ENCODE data around the gene SGIP1.

SGIP1 gene, protein sequence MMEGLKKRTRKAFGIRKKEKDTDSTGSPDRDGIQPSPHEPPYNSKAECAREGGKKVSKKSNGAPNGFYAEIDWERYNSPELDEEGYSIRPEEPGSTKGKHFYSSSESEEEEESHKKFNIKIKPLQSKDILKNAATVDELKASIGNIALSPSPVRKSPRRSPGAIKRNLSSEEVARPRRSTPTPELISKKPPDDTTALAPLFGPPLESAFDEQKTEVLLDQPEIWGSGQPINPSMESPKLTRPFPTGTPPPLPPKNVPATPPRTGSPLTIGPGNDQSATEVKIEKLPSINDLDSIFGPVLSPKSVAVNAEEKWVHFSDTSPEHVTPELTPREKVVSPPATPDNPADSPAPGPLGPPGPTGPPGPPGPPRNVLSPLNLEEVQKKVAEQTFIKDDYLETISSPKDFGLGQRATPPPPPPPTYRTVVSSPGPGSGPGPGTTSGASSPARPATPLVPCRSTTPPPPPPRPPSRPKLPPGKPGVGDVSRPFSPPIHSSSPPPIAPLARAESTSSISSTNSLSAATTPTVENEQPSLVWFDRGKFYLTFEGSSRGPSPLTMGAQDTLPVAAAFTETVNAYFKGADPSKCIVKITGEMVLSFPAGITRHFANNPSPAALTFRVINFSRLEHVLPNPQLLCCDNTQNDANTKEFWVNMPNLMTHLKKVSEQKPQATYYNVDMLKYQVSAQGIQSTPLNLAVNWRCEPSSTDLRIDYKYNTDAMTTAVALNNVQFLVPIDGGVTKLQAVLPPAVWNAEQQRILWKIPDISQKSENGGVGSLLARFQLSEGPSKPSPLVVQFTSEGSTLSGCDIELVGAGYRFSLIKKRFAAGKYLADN
- total RNA-seq = 0.16 to 0.86 (median 0.46) reads per million in 18 experiments

DNA sequence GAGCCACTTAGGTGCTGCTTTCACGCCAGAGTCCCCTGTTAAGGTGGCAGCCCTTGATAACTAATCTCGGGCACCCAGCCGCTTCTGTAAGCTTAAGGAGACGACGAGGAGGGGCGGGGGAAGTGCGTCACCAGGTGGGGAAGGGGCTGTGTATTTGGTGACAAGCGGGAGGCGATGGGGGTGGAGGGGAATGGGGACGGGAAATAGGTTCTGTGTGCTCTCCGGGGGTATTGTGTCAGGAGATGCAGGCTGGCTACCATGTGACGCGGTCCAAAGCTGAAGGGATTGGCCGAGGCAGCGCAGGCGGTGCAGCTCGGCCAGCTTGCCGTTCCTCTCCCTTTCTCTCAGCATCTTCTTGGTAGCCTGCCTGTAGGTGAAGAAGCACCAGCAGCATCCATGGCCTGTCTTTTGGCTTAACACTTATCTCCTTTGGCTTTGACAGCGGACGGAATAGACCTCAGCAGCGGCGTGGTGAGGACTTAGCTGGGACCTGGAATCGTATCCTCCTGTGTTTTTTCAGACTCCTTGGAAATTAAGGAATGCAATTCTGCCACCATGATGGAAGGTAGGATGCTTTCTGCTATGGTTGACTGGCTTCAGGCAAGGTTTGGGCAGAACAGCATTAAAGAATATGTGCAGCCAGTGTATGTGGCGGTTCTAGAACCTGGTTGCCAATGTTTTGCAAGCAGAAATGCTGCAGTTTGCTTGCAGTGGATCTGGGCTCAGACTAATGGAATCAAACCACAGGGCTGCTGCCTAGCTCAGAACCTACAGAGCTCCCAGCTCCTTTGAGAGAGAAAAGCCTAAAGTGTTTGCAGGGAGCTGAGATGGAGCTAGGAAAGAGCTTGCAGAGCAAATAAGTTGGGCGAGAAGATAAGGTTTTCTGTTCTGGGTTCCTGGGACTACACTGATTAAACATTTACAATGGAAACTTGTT is at the start of gene SGIP1:
TSS of gene SGIP1 (plus strand) at position 350 of the 937 bp plus-strand sequence. CDS start at position 556, 206 bp downstream.
- DNase-seq = no peak

DNA sequence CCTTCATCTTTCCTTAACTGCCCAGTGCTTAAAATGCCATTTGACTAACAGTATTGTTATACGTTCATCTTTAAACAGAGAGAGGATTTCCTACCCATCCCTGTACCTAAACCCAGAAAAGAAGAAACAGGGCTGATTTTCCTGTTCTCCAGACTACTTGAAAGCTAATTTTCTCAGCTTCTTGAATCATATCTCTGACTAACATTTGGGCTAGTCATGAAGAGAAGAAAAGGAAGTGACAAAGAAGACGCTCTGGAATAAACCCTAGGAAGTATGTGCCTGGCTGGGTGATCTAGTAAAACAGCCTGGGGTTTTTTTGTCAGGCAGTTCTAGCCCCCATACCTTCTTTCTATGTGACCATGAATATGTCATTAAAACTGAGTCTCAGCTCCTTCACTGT is 44.8 kb upstream of the SGIP1 start:
- peak in 1 of 2 donors; percentile 35 for DNase-seq

DNA sequence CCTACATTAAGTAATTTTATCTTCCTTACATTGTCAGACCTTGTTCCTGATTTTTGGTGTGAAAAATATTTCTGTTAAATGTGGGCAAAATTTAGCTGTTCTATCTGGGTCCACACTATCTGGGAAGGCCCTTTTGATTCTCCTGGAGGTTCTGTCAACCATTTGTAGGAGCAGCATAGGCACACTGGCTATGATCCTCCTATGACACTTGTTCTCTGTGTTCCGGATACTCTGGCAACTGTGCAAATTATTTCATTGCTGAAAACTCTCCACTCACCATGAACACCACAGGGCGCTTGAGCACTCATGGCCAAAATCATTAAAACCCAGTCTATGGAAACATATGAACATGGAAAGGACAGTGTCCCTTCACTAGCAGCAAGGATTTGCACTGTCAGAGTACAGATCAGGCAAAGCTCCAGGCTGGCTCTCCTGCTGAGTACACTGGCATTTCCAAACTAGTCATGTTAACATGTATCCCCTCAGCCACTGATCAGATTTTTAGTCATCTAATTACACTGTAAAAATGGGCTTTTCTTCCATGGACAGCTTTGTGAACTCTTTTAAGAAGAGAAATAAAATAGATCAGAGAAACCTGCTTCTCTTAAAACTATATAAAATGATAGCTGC is 43.9 kb upstream of the SGIP1 start:
- DNase-seq = no peak

DNA sequence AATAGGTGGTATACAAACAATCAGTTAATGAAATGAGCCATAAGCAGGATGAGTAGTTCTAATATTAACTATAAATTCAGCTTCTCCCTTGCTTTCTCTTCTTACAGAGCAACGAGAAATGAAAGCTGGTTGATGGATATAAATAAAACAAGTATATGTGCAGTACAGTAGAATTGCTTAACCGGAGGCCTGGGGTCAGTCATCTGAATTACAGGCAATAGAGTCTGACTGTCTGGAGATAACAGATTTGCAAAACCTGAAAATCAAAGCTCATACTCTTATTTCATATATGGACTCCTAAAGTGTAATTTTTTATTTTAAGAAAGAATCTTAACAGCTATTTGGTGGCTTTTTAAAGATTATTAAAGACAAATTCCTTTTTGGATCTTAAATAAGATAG is 43.1 kb upstream of the SGIP1 start:
- peak in 1 of 2 donors; percentile 24 for DNase-seq

DNA sequence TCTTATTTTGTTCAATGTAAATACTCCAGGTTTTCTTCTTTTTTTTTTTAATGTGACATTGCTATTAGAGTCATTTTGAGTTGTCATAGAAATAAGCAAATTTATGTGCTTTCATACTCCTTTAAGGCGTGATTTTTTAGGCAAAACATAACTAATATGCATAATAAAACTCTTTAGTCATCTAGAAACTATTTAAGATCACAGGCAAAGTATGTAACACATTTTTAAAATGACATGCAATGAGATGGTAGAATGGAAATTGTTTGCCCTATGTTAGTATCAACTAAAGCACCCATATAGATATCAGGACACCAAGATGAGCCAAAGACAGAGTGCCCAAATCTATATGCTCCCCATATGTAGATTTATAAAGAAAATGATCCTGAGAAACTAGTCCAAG is 41.5 kb upstream of the SGIP1 start:
- no peak for DNase-seq

DNA sequence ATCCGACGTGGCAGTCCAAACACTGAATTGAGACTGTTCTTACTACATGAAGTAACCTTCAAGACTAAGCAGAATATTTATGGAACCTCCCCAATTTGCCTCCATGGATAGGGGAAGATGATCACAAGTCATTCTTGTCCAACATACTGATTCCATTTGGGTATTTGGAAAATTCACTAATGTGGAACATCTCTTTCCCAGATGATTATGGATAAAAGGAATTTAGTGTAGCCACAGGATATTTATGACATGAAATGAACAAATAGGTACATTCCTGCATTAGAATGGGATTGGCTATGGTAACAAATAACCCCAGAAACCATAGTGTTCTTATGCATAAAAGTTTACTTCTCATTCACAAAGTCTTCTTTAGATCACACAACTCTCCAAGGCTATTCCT is 40.2 kb upstream of the SGIP1 start:
- no peak for DNase-seq

DNA sequence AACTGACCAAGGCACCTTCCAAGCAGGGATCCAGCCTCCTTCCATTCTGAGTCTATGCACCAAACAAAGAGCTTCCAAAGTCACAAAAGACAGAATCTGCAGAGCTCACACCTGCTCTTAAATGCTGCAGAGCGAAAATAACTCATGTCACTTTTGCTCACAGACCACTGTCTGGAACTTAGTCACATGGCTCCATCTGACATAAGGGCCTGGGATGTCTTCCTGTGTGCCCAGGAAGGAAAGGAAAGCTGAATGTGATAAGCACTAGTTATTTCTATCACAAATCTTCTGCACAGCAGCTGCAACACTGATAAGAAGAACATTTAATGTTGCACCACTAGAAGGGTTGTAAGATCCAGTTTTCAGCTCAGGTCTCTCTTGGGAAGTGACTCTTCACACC is 39.5 kb upstream of the SGIP1 start:
- no peak for DNase-seq

DNA sequence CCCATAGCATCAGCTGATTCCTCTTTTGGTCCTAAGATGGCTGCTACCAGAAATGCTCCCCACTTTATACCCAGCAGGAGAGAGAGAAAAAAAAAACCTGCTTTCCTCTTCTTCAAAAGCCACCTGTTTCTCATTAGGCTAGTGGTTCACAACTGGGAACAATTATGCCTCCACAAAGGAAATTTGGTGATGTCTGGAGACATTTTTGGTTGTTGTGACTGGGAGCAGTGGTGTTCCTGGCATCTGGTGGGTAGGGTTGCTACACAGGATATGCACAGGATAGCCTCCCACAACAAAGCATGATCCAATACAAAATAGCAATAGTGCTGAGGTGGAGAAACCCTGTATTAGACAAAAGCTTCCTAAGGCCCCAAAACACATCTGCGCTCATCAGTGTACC is 38.5 kb upstream of the SGIP1 start:
- DNase-seq = no peak

DNA sequence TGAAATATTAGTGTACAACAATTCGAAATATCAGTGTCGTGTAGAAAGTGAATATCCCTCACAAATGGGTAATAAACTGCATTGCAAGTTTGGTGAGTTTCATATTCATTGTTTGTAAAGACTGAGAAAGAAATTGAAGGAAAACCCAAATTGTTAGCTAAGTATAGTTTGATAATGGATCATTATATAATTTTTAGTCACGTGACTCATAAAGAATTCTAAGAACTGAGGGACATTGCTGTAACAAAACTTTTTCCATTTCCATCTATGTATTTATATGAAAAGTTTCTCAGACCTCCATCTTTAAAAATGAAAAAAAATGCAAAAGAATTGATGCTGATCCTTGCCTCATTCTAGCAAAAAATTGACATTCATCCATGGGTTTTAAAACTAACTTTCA is 36.0 kb upstream of the SGIP1 start:
- no peak for DNase-seq

DNA sequence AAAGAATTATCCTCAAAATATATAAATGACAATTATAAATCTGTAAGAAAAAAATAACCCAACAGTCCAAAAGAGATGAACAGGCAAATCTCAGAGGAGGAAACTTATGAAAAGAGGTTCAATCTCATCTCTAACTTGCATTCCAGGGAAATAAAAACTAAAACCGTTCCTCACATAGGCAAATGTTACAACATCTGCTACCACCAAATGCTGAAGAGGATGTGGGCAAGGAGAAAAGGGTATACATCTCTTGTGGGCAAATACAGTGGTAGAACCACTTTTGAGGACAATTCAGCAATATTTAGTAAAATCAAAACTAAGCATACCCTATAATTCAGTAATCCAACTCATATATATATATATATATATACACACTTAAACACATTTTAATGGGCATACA is 33.7 kb upstream of the SGIP1 start:
- no peak for DNase-seq

DNA sequence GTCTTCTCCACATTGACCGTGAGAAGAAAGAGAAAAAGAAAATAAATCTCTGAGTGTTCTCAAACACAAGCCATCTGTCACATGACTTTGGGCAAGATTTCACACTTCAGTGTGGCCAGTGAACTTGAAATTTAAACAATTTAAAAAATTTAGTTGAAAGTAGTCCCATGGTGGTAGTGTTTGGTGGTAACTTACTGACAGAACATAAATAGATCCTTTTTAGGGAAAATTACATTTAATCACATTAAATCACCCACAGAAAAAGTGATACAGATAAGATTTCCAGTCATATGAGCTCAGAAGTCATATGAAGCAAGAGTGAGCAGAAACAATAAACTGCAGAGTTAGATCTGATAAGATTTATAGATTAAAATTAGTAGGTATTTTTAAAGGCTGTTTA is 31.9 kb upstream of the SGIP1 start:
- DNase-seq = no peak

DNA sequence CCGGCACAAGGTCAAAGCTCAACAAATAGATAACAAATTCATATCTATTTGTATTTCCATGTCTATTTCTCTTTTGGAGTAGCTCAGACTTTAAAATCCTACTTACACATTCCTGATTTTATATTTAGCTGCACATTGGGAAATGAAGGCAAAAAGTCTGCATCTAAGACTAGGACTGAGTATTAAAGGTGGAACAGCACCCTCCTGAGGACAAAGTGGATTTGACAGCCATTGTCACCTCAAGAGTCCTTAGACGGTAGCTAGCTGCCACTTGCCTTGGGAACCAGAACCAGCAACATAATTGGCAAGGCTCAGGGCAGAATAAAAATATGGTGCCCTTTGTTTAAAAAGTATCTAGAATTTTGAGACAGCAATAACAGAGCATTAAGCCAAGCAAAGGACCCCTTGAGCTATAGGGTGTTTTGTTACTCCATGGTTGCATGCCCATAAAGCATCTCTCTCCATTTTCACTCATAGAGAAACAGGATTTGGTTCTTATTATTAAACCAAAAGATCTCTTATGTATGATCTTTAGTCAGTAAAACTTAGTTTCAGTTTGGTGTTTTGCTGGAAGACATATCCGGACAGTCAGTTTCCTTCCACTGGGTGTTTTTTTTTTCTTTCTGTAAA is 30.0 kb upstream of the SGIP1 start:
- peak; percentile 47 to 71 for DNase-seq

DNA sequence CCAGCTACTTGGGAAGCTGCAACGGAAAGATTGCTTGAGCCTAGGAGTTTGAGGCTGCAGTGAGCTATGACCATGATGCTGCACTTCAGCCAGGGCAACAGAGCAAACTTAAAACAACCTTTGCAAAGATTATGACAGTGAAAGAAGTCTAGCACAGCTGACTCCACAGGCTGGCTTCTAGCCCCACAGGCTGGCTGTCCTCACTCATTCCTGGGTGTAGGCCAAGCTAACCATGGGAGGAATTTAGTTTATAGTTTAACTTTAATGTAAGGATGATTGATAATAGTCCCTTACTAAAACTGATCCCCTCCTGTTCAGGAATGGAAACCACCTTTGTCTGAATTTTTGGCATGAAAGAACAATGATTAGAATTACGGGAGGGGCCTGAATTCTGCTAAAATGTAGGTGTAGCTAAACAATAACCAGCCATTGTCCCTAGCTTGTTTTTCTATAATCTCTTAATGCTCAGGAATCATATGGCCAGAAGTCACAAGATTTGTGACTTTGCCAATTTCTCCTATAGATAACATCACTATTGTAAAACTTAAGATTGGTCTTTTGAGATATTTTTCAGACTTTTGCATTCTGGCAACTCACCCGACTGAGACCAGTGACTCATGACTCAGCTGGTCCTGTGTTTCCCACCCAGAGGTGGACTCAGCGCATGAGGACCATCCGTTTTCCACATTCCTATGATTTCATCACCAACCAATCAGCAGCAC is 28.1 kb upstream of the SGIP1 start:
- no peak for DNase-seq

DNA sequence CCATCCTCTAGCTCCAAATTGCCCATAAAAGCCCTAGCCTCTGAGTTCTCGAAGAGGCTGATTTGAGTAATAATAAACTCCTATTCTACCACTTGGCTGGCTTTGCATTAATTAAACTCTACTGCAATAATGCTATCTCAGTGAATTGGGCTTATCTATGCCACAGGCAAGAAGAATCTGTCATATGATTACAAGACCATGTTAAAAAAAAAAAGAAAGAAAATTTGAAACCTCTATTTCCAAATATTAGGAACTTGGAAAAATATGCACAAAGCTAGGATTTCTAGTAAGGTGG is 27.6 kb upstream of the SGIP1 start:
- DNase-seq = no peak

DNA sequence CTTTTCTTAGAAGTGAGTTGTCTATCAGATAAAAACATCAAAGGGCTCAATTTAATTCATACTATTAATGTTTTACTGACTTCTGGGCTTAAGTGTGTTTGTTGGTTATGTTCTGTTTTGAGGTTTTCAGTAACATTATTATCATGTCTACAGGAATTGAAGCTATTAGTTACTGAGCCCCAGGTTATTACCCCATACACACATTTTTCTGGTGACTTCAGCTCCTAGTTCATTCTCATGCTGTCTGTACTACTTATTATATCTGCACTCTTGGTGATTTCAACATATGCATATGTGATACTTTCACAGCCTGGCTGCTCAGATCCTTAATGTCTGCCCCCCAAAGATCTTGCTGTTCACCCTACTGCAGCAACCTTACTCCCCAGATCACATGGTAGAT is 27.0 kb upstream of the SGIP1 start:
- DNase-seq = no peak

DNA sequence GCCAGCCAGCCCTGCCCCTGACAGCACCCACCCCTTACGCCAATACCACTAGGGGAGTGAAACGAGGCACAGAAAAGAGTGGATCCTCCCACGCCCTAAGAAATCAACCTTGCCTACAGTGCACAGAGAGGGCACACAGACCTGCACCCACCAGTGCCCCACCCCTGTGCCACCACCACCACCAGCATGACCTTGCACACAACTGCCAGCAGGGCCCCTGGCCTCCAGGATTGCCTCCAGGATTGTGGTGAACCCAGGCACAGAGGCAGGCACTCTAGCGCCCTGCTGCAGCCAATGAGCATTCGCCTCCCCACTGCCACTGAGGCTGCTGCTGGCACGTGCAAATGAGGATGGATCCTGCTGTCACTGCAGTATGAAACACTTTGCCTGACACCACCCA is 23.5 kb upstream of the SGIP1 start:
- DNase-seq = no peak

DNA sequence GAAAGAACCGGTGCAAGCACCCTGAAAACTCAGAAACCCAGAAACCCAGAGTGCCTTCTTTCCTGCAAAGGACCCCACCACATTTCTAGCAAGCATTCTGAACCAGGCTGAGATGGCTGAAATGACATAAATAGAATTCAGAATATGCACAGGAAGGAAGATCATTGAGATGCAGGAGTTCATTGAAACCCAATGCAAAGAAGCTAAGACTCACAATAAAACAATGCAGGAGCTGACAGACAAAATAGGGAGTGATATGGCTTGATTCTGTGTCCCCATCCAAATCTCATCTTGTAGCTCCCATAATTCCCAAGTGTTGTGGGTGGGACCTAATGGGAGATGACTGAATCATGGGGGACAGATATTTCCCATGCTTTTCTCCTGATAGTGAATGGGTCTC is 22.8 kb upstream of the SGIP1 start:
- DNase-seq = no peak

DNA sequence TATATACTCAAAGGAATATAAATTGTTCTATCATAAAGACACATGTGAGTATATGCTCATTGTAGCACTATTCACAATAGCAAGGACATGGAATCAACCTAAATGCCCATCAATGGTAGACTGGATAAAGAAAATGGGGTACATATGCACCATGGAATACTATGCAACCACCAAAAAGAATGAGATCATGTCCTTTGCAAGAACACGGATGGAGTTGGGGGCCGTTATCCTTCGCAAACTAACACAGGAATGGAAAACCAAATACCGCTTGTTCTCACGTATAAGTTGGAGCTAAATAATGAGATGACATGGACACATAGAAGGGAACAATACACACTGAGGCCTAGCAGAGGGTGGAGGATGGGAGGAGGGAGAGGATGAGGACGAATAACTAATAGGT is 16.0 kb upstream of the SGIP1 start:
- DNase-seq = no peak

DNA sequence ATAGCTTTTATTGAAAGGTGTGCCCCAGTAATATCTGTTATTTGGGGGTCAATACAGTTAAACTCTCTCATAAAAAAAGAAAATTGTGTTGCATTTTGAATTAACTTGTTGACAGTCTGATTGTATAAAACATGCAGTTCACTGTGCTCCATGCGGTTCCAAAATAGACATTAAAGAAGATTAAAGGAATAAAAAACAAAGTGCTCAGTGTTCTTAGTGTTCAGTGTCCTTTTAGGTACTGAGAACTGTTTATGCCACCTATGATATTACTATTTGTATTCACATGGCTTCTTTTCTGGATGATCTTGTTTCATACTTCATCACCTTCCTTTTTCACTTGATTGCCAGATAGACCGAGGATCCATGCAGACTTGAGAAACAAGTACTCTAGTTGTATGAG is 15.3 kb upstream of the SGIP1 start:
- DNase-seq = no peak

DNA sequence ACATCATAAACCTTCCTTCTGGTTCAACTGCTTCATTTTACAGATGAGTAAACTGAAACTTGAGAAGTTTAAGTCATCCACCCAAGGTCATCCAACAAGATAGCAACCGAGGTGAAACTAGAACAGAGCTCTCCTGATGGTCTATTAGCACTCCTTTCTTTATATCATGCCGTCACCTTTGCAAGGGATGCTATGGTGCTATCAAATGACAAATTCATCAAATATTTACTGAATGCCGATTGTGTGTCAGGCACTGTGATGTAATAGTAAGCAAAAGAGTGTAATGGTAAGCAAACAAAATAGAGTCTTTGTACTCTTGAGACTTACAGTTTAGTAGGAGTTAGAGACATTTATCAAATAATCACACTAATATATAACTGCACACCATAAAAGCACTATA is 14.0 kb upstream of the SGIP1 start:
- DNase-seq = no peak

DNA sequence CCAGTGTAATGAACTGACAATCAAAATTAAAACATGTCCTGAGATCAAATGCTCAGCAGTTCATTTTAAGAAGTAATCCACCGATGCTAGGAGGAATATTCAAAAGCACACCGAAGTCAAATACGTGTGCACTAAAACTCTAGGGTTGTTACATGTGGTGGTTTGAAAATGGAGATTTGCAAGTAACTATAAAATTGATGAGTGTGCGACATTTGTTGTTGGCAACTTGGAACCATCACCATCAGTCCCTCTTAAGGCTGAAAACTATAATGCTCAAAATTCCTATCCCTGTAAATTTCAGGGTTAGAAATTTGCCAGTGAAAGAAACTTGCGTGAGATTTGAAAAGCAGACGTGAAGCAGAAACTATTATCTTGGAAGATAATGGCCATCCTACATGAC is 13.3 kb upstream of the SGIP1 start:
- no peak for DNase-seq

All from inflammatory macrophage (primary cell).